ENCODE results near the gene CEP76.

DNA sequence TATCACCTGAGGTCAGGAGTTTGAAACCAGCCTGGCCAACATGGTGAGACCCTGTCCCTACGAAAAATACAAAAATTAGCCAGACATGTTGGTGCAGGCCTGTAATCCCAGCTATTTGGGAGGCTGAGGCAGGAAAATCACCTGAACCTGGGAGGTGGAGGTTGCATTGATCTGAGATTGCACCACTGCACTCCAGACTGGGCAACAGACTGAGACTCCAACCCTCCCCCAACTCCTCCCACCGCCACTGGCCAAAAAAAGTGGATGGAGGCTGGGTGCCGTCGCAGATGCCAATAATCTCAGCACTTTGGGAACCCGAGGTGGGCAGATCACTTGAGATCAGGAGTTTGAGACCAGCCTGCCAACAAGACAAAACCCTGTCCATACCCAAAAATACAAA lies 34.5 kb downstream of the CEP76 start:
- TF ChIP-seq, protein P1, sequence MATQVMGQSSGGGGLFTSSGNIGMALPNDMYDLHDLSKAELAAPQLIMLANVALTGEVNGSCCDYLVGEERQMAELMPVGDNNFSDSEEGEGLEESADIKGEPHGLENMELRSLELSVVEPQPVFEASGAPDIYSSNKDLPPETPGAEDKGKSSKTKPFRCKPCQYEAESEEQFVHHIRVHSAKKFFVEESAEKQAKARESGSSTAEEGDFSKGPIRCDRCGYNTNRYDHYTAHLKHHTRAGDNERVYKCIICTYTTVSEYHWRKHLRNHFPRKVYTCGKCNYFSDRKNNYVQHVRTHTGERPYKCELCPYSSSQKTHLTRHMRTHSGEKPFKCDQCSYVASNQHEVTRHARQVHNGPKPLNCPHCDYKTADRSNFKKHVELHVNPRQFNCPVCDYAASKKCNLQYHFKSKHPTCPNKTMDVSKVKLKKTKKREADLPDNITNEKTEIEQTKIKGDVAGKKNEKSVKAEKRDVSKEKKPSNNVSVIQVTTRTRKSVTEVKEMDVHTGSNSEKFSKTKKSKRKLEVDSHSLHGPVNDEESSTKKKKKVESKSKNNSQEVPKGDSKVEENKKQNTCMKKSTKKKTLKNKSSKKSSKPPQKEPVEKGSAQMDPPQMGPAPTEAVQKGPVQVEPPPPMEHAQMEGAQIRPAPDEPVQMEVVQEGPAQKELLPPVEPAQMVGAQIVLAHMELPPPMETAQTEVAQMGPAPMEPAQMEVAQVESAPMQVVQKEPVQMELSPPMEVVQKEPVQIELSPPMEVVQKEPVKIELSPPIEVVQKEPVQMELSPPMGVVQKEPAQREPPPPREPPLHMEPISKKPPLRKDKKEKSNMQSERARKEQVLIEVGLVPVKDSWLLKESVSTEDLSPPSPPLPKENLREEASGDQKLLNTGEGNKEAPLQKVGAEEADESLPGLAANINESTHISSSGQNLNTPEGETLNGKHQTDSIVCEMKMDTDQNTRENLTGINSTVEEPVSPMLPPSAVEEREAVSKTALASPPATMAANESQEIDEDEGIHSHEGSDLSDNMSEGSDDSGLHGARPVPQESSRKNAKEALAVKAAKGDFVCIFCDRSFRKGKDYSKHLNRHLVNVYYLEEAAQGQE (IDR thresholded peaks at IDR 0.05; ENCODE audit: unreplicated experiment) = no peak
- no peak for TF ChIP-seq CTCF (conservative IDR thresholded peaks at IDR 0.05; ENCODE audit: low read depth in 2 of 2)
- TF ChIP-seq STAT1 (IDR thresholded peaks at IDR 0.05; ENCODE audit: unreplicated experiment) = no peak
- TF ChIP-seq POLR2AphosphoS5 (IDR thresholded peaks at IDR 0.05; ENCODE audit: low read depth) = no peak
- no peak for TF ChIP-seq JUNB (IDR thresholded peaks at IDR 0.05; ENCODE audit: unreplicated experiment)
